Heart left ventricle (tissue), 13 donors: ENCODE measurements around the gene RUNX3.

ENCODE experiments used
- POLR2A ChIP-seq, 2 donors: fragments of 450-650 bp; IDR thresholded peaks; one replicate each; pipeline ENCODE4 v1.6.1; 2017; ENCODE audit warnings: antibody characterized with exemption in 2 of 2, mild to moderate bottlenecking in 2 of 2, moderate library complexity in 2 of 2
- TF ChIP-seq, protein P1 (sequence below), 12 donors: fragments of 200-600 bp; sonication (generic) in 4 of 12; IDR thresholded peaks; one replicate each; pipeline versions ENCODE4 v1.5.0 to v1.8.0; 2018 to 2022; ENCODE audit warnings: antibody characterized with exemption in 12 of 12, mild to moderate bottlenecking in 5 of 12
- donor health status: ischemic (EF 13 %, LVEDD 7.1; RV severe dilation, severe dysfunction).
- donor health status: DM: no; HTN: yes; CAD: no.
- donor health status: DM: no; HTN: no; CAD: no.
- donor health status: ischemic (EF 25% LVEDD 6.9; RV normal size, moderate dysfunction).
- donor health status: ischemic (EF 25% LVEDD 5.7; RV mildly dilated, moderate dysfunction).
- donor health status: ischemic (EF 35%, LVEDD 5.7; RV mildly dilated, moderate dysfunction).
- donor health status: nonischemic (EF 11% LVEDD 7.7; RV severe dilation, severe dysfunction).
- donor health status: DM: yes; HTN: yes; CAD: no.
- donor health status: PGD.
- donor health status: ischemic (EF 29% LVEDD 5.4; RV normal size, mild dysfunction).
- donor health status: nonischemic (EF 23%, LVEDD 6.1; RV moderate dilation, normal function).

DNA sequence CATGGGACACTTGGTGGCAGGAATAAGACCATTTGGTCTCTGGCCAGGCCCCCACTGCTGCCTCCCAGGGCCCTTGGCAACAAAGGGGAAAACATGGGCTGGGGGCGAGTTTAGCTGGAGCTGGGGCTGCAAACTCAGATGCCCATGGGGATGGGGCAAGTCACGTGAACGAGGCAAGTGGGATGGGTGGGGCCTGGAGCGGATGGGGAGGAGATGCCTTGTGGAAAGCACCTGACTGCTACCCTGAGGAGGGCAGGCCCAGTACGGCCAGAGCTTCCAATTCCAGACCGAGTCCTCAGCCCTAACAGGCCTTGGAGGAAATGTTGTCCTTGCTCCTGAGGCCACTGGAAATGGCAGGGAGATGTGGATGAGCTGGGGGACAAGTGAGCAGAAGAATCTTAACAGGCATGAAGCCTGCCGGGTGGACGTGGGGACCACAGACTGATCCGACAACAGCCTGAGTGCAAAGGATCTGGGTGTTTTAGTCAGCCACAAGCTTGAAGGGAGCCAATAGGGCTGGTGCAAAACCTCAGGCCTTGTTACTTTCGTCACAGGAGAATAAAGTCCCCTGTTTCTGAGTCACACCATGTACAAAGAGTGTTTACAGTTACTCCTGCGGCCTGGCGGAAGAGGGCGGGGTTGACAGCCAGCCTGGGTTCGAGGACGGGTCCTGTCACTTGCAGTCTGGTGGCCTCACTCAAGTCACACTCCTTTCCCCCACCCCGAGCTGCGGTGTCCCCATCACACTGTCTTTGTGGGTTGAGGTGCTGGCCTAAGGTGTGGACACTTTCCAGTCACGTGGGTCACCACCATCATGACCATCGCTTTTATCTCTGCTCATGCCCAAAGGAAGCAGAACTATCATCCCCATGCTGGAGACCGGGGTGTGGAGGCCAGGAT, 19.1 kb downstream of the RUNX3 start:
- TF ChIP-seq, protein P1, sequence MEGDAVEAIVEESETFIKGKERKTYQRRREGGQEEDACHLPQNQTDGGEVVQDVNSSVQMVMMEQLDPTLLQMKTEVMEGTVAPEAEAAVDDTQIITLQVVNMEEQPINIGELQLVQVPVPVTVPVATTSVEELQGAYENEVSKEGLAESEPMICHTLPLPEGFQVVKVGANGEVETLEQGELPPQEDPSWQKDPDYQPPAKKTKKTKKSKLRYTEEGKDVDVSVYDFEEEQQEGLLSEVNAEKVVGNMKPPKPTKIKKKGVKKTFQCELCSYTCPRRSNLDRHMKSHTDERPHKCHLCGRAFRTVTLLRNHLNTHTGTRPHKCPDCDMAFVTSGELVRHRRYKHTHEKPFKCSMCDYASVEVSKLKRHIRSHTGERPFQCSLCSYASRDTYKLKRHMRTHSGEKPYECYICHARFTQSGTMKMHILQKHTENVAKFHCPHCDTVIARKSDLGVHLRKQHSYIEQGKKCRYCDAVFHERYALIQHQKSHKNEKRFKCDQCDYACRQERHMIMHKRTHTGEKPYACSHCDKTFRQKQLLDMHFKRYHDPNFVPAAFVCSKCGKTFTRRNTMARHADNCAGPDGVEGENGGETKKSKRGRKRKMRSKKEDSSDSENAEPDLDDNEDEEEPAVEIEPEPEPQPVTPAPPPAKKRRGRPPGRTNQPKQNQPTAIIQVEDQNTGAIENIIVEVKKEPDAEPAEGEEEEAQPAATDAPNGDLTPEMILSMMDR (IDR thresholded peaks at IDR 0.05) = no peak
- TF ChIP-seq POLR2A (IDR thresholded peaks at IDR 0.05) = no peak
